ENCODE data around the gene CLDN5.

DNA sequence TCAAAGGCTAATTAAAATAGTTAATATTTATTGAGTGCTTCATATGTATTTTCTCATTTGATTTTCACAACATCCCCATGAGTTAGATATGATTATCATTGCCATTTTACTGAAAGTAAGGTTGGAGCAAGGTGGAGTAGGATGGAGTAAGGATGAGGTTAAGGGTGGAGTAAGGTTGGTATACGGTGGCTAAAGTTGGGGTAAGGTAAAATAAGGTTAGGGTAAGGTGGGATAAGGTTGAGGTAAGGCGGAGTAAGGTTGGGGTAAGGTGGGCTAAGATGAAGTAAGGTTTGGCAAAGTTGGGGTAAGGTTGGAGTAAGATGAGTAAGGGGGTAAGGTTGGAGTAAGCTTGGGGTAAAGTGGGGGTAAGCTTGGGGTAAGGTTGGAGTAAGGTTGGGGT is 45.8 kb upstream of the CLDN5 start:
- TF ChIP-seq, protein P1, sequence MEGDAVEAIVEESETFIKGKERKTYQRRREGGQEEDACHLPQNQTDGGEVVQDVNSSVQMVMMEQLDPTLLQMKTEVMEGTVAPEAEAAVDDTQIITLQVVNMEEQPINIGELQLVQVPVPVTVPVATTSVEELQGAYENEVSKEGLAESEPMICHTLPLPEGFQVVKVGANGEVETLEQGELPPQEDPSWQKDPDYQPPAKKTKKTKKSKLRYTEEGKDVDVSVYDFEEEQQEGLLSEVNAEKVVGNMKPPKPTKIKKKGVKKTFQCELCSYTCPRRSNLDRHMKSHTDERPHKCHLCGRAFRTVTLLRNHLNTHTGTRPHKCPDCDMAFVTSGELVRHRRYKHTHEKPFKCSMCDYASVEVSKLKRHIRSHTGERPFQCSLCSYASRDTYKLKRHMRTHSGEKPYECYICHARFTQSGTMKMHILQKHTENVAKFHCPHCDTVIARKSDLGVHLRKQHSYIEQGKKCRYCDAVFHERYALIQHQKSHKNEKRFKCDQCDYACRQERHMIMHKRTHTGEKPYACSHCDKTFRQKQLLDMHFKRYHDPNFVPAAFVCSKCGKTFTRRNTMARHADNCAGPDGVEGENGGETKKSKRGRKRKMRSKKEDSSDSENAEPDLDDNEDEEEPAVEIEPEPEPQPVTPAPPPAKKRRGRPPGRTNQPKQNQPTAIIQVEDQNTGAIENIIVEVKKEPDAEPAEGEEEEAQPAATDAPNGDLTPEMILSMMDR (conservative IDR thresholded peaks at IDR 0.05 in 1 of 2, IDR thresholded peaks at IDR 0.05 in 1 of 2; ENCODE audit: extremely low read depth in 1 of 2, insufficient read depth in 1 of 2, low read depth in 1 of 2, low read length in 2 of 2), result no peak
- TF ChIP-seq EZH2 (IDR thresholded peaks at IDR 0.05; ENCODE audit: borderline replicate concordance, low read length), result no peak
